Gastrocnemius medialis (tissue), 4 donors: ENCODE measurements around the gene MICALL2. TPM values are rescaled to one million over a fixed set of nuclear protein-coding genes. Genes with fewer than 3 reads are reported as not detected.

ENCODE experiments used
- ATAC-seq, 2 donors: fragments of 150-250 bp; one replicate each; pipeline ENCODE4 v1.9.1; 2016
- DNase-seq, 2 donors: peaks; one replicate each; pipeline ENCODE4 v3.0.0-alpha.2; 2019
- H3K27ac ChIP-seq, 4 donors: fragments of 200-600 bp; sonication (generic); 1 replicate in 1 of 4; 2 replicates in 3 of 4; pipeline ENCODE4 v1.5.1; 2016 to 2018; ENCODE audit warnings: mild to moderate bottlenecking in 2 of 4, moderate library complexity in 1 of 4
- H3K27me3 ChIP-seq, 3 donors: fragments of 200-600 bp; sonication (generic) in 2 of 3; 1 replicate in 1 of 3; 2 replicates in 2 of 3; pipeline versions ENCODE4 v1.5.1 to v1.6.0; 2016 to 2019; ENCODE audit warnings: mild to moderate bottlenecking in 1 of 3, moderate library complexity in 1 of 3
- H3K36me3 ChIP-seq, 2 donors: fragments of 200-600 bp; sonication (generic) in 1 of 2; one replicate each; pipeline ENCODE4 v1.5.1; 2017 to 2018
- H3K4me1 ChIP-seq, 2 donors: fragments of 200-600 bp; sonication (generic) in 1 of 2; one replicate each; pipeline ENCODE4 v1.5.1; 2016 to 2017; ENCODE audit warnings: mild to moderate bottlenecking in 2 of 2
- H3K4me3 ChIP-seq, 4 donors: fragments of 200-600 bp; sonication (generic) in 3 of 4; 1 replicate in 1 of 4; 2 replicates in 3 of 4; pipeline ENCODE4 v1.5.1; 2016 to 2019; ENCODE audit warnings: mild to moderate bottlenecking in 2 of 4
- H3K9me3 ChIP-seq, 3 donors: fragments of 200-600 bp; sonication (generic) in 2 of 3; 1 replicate in 1 of 3; 2 replicates in 2 of 3; pipeline ENCODE4 v1.5.1; 2016 to 2019
- POLR2A ChIP-seq, 2 donors: fragments of 450-650 bp; IDR thresholded peaks; one replicate each; pipeline ENCODE4 v1.6.1; 2017; ENCODE audit warnings: antibody characterized with exemption in 2 of 2, mild to moderate bottlenecking in 2 of 2, moderate library complexity in 2 of 2
- in situ Hi-C, 4 donors: fragments of 200-750 bp; cut with MboI; loops; one replicate each; pipeline versions ENCODE4 v1.15.0 to v1.8.0; 2017; ENCODE audit warnings: low sequenced_read_pairs in 4 of 4
- intact Hi-C: fragments of 100-400 bp; cut with DNase I; formaldehyde crosslinking; loops from one replicate; pipeline ENCODE4 v1.15.1; 2023; ENCODE audit warnings: low total_unique reads
- total RNA-seq, 4 donors: library from RNA; depleted of rRNA; stranded (reverse); fragments of >200 nt; gene quantifications; one replicate each; pipeline versions ENCODE4 v1.1.0 to v1.2.3, GENCODE V29; 2016
- TF ChIP-seq, protein P1 (sequence below), 5 experiments: fragments of 450-650 bp in 3 of 5; fragments of 200-600 bp in 2 of 5; sonication (generic) in 2 of 5; IDR thresholded peaks in 4 of 5; conservative IDR thresholded peaks in 1 of 5; 1 replicate in 4 of 5; 2 replicates in 1 of 5; pipeline ENCODE4 v1.5.1; 2016 to 2019; ENCODE audit warnings: antibody characterized with exemption in 5 of 5, mild to moderate bottlenecking in 3 of 5, moderate library complexity in 3 of 5

The MICALL2 gene
- total RNA-seq, 4 donors from 2014 or later = 1.6 to 4.8 (median 2.4) TPM

DNA sequence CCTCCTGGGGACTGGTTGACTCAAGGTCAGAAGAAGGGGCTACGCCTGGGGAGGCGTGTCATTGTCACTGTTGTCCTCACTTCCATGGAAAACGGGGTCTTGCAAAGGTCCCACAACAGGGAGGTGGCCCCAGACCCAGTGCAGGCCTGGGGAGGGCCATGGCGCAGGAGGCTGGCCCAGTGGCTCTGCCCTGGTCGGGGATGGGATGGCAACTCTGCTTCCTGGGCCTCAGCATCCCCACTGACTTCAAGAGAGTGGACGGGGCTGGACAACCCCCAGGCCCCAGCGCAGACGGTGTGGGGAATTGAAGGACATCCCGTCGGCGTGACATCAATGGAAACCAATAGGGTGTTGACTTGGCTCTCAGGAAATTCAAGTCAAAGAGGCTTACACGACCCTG is 35.2 kb downstream of the MICALL2 start:
- ATAC-seq (no peak), DNase-seq (no peak)
- no peaks in the 10 kb centered on the region for H3K4me1 ChIP-seq
- TF ChIP-seq, protein P1, sequence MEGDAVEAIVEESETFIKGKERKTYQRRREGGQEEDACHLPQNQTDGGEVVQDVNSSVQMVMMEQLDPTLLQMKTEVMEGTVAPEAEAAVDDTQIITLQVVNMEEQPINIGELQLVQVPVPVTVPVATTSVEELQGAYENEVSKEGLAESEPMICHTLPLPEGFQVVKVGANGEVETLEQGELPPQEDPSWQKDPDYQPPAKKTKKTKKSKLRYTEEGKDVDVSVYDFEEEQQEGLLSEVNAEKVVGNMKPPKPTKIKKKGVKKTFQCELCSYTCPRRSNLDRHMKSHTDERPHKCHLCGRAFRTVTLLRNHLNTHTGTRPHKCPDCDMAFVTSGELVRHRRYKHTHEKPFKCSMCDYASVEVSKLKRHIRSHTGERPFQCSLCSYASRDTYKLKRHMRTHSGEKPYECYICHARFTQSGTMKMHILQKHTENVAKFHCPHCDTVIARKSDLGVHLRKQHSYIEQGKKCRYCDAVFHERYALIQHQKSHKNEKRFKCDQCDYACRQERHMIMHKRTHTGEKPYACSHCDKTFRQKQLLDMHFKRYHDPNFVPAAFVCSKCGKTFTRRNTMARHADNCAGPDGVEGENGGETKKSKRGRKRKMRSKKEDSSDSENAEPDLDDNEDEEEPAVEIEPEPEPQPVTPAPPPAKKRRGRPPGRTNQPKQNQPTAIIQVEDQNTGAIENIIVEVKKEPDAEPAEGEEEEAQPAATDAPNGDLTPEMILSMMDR (IDR thresholded peaks at IDR 0.05 in 4 of 5, conservative IDR thresholded peaks at IDR 0.05 in 1 of 5) = no peak
- TF ChIP-seq POLR2A (IDR thresholded peaks at IDR 0.05) = no peak
- no peak overlapping the region for H3K27ac ChIP-seq
- no peaks in the 10 kb centered on the region for H3K9me3 ChIP-seq
- H3K4me3 ChIP-seq = no peak overlapping the region
- intact Hi-C loops = no loop called here
- in situ Hi-C loops = no loop called here
- no peaks in the 10 kb centered on the region for H3K36me3 ChIP-seq
- peaks cover 6 to 25% (median 22%) of the 10 kb centered on the region in 3 donors for H3K27me3 ChIP-seq

DNA sequence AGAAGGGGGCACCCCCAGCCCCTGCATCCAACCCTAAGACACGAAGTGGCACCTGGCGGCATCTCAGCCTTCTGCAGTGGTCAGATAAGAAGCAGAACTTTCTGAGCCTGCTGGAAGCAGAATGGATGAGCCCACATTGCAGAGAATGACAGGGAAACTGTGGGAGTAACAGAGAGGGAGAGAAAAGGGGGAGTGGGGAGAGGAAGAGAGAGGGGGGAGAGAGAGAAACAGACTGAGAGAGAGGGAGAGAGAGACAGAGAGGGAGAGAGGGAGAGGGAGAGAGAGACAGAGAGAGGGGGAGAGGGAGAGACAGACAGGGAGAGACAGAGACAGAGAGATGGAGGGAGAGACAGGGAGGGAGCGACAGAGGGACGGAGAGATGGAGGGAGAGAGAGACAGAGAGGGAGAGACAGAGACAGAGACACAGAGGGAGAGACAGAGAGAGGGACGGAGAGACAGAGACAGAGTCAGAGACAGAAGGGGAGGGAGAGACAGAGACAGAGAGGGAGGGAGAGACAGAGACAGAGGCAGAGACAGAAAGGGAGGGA is 35.9 kb downstream of the MICALL2 start:
- H3K36me3 ChIP-seq = no peaks in the 10 kb centered on the region
- H3K4me1 ChIP-seq = no peaks in the 10 kb centered on the region
- DNase-seq (no peak), ATAC-seq (no peak)
- H3K4me3 ChIP-seq = no peak overlapping the region
- in situ Hi-C loops = no loop called here
- TF ChIP-seq, protein P1 (IDR thresholded peaks at IDR 0.05 in 4 of 5, conservative IDR thresholded peaks at IDR 0.05 in 1 of 5) = no peak
- H3K27ac ChIP-seq = no peak overlapping the region
- peaks cover 6 to 26% (median 21%) of the 10 kb centered on the region in 3 donors for H3K27me3 ChIP-seq
- intact Hi-C loops = no loop called here
- no peaks in the 10 kb centered on the region for H3K9me3 ChIP-seq

DNA sequence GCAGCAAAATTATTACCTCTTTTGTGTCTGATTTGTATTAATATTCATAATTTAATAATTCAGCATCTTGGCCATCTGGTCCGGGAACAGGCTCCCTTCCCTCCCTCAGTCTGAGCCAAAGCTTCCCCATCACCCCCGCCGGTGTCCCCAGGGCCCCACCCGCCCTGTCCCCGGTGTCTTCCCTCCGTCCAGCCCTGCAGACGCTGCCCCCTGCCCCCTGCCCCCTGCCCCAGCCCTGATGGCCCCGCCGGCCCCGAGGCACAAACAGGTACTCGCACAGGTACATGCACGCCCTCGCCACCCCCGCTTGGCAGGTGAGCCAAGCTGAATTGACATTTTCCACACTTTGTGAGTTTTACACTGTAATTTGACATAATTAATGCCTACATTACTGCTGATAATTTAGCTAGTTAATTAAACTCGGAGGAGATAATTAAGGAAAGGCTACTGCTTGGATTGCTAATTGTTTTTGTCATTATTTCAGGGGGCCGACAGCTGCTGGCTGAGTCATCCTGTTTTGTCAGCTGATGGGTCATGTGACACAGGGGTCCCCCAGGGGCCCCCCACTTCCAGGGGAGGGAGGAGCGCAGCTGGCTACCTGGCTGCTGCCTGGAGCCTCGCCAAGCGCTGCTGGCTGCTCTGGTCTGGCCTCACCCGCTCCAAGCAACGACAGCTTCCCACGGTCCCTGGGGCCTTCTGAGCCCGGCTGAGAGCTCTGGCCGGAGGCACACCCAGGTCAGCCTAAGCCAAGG is 36.6 kb downstream of the MICALL2 start:
- intact Hi-C loops (no loop called here), in situ Hi-C loops (no loop called here)
- Histone ChIP-seq H3K4me1 (no peaks in the 10 kb centered on the region), H3K4me3 (no peak overlapping the region), H3K27ac (no peak overlapping the region), H3K9me3 (no peaks in the 10 kb centered on the region), H3K27me3 (peaks cover 6 to 27% (median 26%) of the 10 kb centered on the region in 3 donors), H3K36me3 (no peaks in the 10 kb centered on the region)
- DNase-seq (no peak), ATAC-seq (no peak)
- TF ChIP-seq, protein P1 (IDR thresholded peaks at IDR 0.05 in 4 of 5, conservative IDR thresholded peaks at IDR 0.05 in 1 of 5) = no peak
- no peak for TF ChIP-seq POLR2A (IDR thresholded peaks at IDR 0.05)

DNA sequence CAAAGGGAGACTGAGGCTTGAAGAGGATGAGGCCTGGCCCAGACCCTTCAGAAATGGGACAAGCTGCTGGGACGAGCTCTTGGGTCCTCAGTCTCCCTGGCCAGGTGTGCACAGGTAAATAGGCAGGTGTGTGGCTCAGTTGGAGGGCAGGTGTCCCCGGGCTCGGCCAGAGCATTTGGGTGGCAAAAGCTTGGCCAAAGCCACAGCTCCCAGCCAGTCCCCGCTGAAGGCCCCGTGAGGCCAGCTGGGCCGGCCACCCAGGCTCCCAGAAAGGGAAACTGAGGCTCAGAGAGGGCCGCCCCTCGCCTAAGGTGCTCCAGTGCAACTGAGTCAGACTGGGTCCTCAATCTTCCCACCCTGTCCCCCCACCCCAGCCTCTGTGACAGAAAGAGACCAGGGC is 37.3 kb downstream of the MICALL2 start:
- DNase-seq = no peak
- intact Hi-C loops = no loop called here
- no peaks in the 10 kb centered on the region for H3K36me3 ChIP-seq
- in situ Hi-C loops = no loop called here
- no peak for TF ChIP-seq POLR2A (IDR thresholded peaks at IDR 0.05)
- H3K27ac ChIP-seq = no peak overlapping the region
- no peaks in the 10 kb centered on the region for H3K9me3 ChIP-seq
- no peaks in the 10 kb centered on the region for H3K4me1 ChIP-seq
- no peak overlapping the region for H3K4me3 ChIP-seq
- no peak for ATAC-seq
- peaks cover 12 to 29% (median 26%) of the 10 kb centered on the region in 3 donors for H3K27me3 ChIP-seq

DNA sequence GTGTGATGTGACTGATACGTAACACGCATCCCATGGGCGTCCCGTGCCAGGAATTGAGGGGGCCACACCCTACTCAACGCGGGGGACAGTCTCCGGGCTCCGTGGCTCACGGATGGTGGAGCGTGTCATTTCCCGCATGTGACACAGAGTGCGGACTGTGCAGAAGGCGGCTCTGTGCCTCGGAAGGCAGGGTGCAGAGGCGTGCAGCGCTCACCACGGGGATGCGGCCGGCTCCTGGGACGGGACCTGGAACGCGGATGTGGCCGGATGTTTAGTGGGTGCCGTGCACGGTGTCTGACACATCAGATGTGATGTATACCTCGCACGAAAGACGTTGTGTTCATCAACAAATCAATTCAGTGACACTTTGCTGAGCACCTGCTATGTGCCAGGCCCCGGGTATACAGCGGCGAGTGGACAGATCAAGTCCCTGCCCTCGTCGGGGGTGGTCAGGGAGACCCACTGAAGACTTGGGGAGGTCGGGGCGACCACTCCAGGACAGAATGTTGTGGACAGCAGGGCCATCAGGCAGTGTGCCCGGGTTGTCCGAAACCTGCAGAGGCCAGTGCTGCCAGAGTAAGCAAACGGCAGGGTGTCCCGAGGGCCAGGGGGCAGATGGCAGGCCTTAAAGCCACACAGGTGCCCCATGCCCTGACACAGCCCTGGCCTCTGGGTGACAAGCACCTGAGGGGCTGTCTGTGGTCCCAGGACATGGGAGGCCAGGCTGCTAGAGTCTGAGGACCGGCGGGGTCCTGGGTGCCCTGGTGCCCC is 38.1 kb downstream of the MICALL2 start:
- intact Hi-C loops = no loop called here
- no peak for DNase-seq
- in situ Hi-C loops = no loop called here

More for the DNA sequence above, 38.1 kb downstream of the MICALL2 start:
- TF ChIP-seq, protein P1 (IDR thresholded peaks at IDR 0.05 in 4 of 5, conservative IDR thresholded peaks at IDR 0.05 in 1 of 5) = no peak
- TF ChIP-seq POLR2A (IDR thresholded peaks at IDR 0.05) = no peak
- H3K36me3 ChIP-seq = no peaks in the 10 kb centered on the region
- no peaks in the 10 kb centered on the region for H3K4me1 ChIP-seq
- ATAC-seq = no peak
- no peak overlapping the region for H3K27ac ChIP-seq
- H3K9me3 ChIP-seq = no peaks in the 10 kb centered on the region
- H3K27me3 ChIP-seq = peaks cover 16 to 29% (median 26%) of the 10 kb centered on the region in 3 donors
- H3K4me3 ChIP-seq = no peak overlapping the region
